ENCODE data around the gene UPB1.

Gene UPB1

DNA sequence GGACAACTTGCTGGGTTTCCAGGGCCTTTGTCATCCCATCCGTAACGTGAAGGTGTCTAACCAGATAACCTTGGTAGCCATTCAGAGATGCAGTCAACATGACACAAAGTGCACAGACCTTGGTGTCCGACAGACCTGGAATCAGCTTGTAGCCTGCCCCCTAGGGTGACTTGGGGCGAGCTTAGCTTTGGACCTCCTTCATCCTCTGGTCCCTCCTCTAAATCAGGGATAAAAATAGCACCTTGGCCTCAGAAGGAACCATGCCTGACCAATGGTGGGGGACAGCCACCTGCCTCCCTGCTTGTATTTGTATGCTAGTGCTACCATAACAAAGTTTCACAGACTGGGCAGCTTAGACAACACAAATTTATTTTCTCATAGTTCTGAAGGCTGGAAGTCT, 64.3 kb downstream of the UPB1 start:
- DNase-seq (ENCODE audit: low read depth) = no peak
- TF ChIP-seq, protein P1, sequence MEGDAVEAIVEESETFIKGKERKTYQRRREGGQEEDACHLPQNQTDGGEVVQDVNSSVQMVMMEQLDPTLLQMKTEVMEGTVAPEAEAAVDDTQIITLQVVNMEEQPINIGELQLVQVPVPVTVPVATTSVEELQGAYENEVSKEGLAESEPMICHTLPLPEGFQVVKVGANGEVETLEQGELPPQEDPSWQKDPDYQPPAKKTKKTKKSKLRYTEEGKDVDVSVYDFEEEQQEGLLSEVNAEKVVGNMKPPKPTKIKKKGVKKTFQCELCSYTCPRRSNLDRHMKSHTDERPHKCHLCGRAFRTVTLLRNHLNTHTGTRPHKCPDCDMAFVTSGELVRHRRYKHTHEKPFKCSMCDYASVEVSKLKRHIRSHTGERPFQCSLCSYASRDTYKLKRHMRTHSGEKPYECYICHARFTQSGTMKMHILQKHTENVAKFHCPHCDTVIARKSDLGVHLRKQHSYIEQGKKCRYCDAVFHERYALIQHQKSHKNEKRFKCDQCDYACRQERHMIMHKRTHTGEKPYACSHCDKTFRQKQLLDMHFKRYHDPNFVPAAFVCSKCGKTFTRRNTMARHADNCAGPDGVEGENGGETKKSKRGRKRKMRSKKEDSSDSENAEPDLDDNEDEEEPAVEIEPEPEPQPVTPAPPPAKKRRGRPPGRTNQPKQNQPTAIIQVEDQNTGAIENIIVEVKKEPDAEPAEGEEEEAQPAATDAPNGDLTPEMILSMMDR (IDR thresholded peaks at IDR 0.05; ENCODE audit: insufficient read depth, low read depth, low read length, missing control alignments) = no peak
- H3K4me3 ChIP-seq (ENCODE audit: low read length) = no peak overlapping the region

DNA sequence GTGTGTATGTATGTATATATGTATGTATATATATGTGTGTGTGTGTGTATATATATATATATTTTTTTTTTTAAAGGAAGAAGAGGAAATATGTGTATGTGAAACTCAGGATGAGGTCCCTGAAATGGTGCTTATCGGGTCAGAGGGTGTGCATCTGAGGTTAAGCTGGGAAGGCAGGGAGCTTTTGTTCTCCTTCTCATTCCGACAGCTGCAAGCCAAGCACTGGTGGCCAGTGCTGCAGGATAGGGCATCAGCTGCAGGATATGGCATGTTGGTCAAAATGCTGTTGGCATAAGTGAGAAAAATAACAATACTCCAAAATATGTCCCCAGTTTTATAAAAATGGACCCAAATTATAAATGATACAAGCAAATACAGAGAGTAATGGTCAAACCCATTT, 68.1 kb downstream of the UPB1 start:
- DNase-seq (ENCODE audit: low read depth) = no peak
- no peak overlapping the region for H3K4me3 ChIP-seq (ENCODE audit: low read length)
- TF ChIP-seq, protein P1 (IDR thresholded peaks at IDR 0.05; ENCODE audit: insufficient read depth, low read depth, low read length, missing control alignments) = no peak

DNA sequence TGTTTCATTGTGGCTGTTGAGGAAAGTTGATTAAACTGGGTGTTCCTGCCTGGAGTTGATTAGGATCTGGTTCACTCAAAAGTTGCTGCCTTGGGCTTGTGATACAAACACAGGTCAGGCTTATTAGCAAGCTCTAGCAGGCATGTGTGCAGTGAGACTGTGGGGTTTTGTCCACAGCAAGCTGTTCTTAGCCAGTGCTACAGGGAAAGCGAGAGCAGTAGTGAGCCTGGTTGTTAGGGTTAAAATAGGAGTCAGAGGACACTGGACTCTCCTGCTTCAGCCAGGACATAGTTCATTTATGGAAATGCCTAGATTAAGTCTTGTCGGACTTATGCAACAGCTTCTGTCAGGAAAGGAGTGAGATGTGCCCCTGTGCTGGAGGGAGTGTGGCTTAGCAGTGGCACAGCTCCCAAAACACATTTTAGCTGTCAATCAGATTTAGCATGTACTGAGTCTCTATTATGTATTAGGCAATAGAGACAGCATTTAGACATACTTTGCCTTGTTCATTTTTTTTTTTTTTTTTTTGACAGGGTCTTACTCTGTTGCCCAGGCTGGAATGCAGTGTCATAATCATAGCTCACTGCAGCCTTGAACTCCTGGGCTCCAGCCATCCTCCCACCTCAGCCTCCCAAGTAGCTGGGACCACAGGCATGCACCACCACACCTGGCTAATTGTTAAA, 69.4 kb downstream of the UPB1 start:
- TF ChIP-seq, protein P1 (IDR thresholded peaks at IDR 0.05; ENCODE audit: insufficient read depth, low read depth, low read length, missing control alignments) = no peak
- H3K4me3 ChIP-seq (ENCODE audit: low read length) = no peak overlapping the region
- DNase-seq (ENCODE audit: low read depth) = no peak

DNA sequence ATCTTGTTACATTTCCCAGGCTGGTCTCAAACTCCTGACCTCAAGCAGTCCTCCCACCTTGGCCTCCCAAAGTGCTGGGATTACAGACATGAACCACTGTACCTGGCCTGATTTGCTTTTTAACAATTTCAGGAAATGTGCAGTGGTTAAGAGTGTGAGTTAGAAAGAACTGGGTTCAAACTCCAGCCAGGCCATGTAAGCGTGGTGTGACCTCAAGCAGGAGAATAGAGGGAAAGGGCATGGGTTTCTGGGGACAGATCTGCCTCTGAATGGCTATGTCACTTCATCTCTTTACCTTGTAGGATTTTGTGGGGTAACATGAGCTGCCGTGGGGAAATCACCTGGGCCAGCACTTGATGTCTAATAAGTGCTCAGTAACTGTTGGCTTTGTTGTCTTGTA, 69.9 kb downstream of the UPB1 start:
- H3K4me3 ChIP-seq (ENCODE audit: low read length) = no peak overlapping the region
- no peak for DNase-seq (ENCODE audit: low read depth)
- TF ChIP-seq, protein P1 (IDR thresholded peaks at IDR 0.05; ENCODE audit: insufficient read depth, low read depth, low read length, missing control alignments) = no peak

DNA sequence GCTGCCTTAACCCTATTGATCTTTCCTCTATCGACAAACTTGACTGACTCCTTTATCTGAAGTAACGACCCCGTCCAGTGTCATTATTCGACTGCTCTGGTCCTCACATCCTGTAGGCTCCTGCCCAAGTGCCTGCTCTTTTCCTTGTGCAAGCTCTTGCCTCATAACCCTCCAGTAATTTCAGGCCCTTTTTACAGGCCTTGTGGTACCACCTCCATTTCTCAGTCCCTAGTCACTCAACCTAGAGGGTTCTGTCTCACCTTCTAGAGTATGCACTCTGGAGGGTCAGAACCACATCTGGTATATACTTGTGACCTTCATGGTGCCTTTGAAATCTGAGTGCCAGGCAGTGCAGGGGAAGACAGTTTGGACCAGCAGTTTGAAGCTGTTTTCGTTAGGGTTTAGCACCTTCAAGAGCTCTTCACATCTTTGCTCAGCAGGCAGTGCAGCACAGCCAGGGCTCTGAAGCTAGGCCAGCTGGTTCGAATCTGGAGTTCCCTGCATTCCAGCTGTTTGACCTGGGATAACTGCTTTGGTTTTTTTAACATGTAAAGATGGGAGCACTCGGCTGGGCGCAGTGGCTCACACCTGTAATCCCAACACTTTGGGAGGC, 71.9 kb downstream of the UPB1 start:
- TF ChIP-seq, protein P1 (IDR thresholded peaks at IDR 0.05; ENCODE audit: insufficient read depth, low read depth, low read length, missing control alignments) = no peak
- no peak overlapping the region for H3K4me3 ChIP-seq (ENCODE audit: low read length)
- no peak for DNase-seq (ENCODE audit: low read depth)

DNA sequence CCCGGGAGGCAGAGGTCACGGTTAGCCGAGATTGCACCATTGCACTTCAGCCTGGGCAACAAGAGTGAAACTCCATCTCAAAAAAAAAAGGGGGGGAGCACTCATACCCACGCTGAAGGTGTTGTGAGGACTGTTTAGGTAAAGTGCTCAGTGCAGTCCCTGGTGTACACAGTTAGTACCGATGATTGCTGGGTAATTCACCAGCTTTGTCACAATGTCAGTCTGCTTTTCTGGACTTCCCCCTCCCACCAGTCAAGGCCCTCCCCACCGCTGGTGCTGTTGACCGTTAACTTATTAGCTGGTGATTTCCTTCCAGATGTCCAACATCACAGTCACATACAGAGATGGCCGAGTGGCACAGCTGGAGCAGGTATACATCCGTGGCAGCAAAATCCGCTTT, 72.5 kb downstream of the UPB1 start:
- TF ChIP-seq, protein P1 (IDR thresholded peaks at IDR 0.05; ENCODE audit: insufficient read depth, low read depth, low read length, missing control alignments) = no peak
- DNase-seq (ENCODE audit: low read depth) = no peak
- no peak overlapping the region for H3K4me3 ChIP-seq (ENCODE audit: low read length)

DNA sequence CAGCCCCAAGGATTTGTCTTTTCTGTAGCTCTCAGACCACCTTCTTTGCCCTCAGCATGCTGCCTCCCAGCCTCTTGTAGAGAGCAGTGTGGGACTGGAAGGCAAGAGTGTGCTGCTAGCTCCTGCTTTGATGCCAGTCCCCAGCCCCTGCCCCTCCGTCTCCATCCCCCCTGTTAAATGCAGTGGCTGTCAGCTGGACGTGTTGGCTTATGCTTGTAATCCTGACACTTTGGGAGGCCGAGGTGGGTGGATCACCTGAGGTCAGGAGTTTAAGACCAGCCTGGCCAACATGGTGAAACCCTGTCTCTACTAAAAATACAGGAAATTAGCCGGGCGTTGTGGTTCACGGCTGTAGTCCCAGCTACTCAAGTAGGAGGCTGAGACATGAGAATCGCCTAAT, 76.1 kb downstream of the UPB1 start:
- no peak for DNase-seq (ENCODE audit: low read depth)
- TF ChIP-seq, protein P1 (IDR thresholded peaks at IDR 0.05; ENCODE audit: insufficient read depth, low read depth, low read length, missing control alignments) = no peak
- H3K4me3 ChIP-seq (ENCODE audit: low read length) = no peak overlapping the region

Data from epithelial cell of esophagus (primary cell).